IMR-90 (cell line): ENCODE data around the gene XRCC3. TPM values are rescaled to one million over a fixed set of nuclear protein-coding genes. Genes with fewer than 3 reads are reported as not detected.

Experiments
- ATAC-seq: fragments of 200-7000 bp; cut with Tn5 transposase; 2 replicates; pipeline ENCODE4 v1.9.1; 2020; ENCODE audit warnings: low read depth, mild to moderate bottlenecking, moderate library complexity
- BruUV-seq: library from RNA; stranded (reverse); fragments of 400-500 nt; replicated peaks from 2 replicates; lab custom pipeline; 2021; lab: Mats Ljungman, UMichigan
- CTCF ChIA-PET: fragments of 300-600 bp; formaldehyde crosslinking; extraction: SDS; loops from one replicate; lab custom pipeline; 2021; ENCODE audit warnings: antibody characterized with exemption; lab: Yijun Ruan, JAX
- POLR2A ChIA-PET: fragments of 300-600 bp; sonication (Branson Sonifier 250); formaldehyde crosslinking; loops from one replicate; lab custom pipeline; 2022; ENCODE audit warnings: antibody characterized with exemption; ENCODE audit not compliant: unreplicated experiment; lab: Charles Lee
- DNase-seq: peaks from one replicate; pipeline ENCODE4 v3.0.0; 2013
- H2AFZ ChIP-seq: replicated peaks from 2 replicates; pipeline ENCODE3; 2013; ENCODE audit warnings: low read length, mild to moderate bottlenecking; ENCODE audit not compliant: poor library complexity
- H2AK5ac ChIP-seq: 2 replicates; pipeline ENCODE4 v1.6.1; 2013; ENCODE audit warnings: low read depth, low read length, inconsistent platforms
- H2AK9ac ChIP-seq: replicated peaks from 2 replicates; pipeline ENCODE3; 2013; ENCODE audit warnings: mild to moderate bottlenecking, low read depth, low read length, moderate library complexity; ENCODE audit not compliant: poor library complexity
- H2BK120ac ChIP-seq: 2 replicates; pipeline ENCODE4 v1.6.1; 2013; ENCODE audit warnings: low read depth, low read length, inconsistent platforms
- H2BK15ac ChIP-seq: 3 replicates; pipeline ENCODE4 v1.6.1; 2013; ENCODE audit warnings: low read depth, low read length, inconsistent platforms
- H2BK20ac ChIP-seq: 2 replicates; pipeline ENCODE4 v1.6.1; 2013; ENCODE audit warnings: low read depth, mild to moderate bottlenecking, inconsistent platforms, low read length, moderate library complexity
- H2BK5ac ChIP-seq: 2 replicates; pipeline ENCODE4 v1.6.1; 2013; ENCODE audit warnings: mild to moderate bottlenecking, low read depth, low read length, inconsistent platforms; ENCODE audit not compliant: poor library complexity, severe bottlenecking
- H3K14ac ChIP-seq: replicated peaks from 2 replicates; pipeline ENCODE4 v1.6.1; 2013; ENCODE audit warnings: low read depth, low read length, inconsistent platforms
- H3K18ac ChIP-seq: 2 replicates; pipeline ENCODE4 v1.6.1; 2013; ENCODE audit warnings: low read depth, low read length, control low read depth
- H3K23ac ChIP-seq: 2 replicates; pipeline ENCODE4 v1.6.1; 2013; ENCODE audit warnings: low read depth, low read length, inconsistent platforms
- H3K27ac ChIP-seq: 2 replicates; pipeline ENCODE4 v1.5.1; 2013; ENCODE audit warnings: mild to moderate bottlenecking, control low read depth, low read length; ENCODE audit not compliant: insufficient read depth
- H3K27me3 ChIP-seq: 2 replicates; pipeline ENCODE4 v1.6.1; 2013; ENCODE audit warnings: low read length; ENCODE audit not compliant: control insufficient read depth, insufficient read depth
- H3K36me3 ChIP-seq: 2 replicates; pipeline ENCODE4 v1.6.1; 2013; ENCODE audit warnings: low read length, mixed read lengths; ENCODE audit not compliant: control insufficient read depth, insufficient read depth
- H3K4ac ChIP-seq: 2 replicates; pipeline ENCODE4 v1.6.1; 2013; ENCODE audit warnings: low read depth, low read length, inconsistent platforms
- H3K4me1 ChIP-seq: 2 replicates; pipeline ENCODE4 v1.6.1; 2013; ENCODE audit warnings: low read length, mixed read lengths; ENCODE audit not compliant: control insufficient read depth, insufficient read depth
- H3K4me2 ChIP-seq: 2 replicates; pipeline ENCODE4 v1.6.1; 2013; ENCODE audit warnings: low read depth, mild to moderate bottlenecking, control low read depth, low read length, moderate library complexity
- H3K4me3 ChIP-seq: 2 replicates; pipeline ENCODE4 v1.5.1; 2013; ENCODE audit warnings: low read depth, mild to moderate bottlenecking, control low read depth, low read length, moderate library complexity; ENCODE audit not compliant: insufficient read depth
- H3K56ac ChIP-seq: 2 replicates; pipeline ENCODE4 v1.6.1; 2013; ENCODE audit warnings: low read length, inconsistent platforms; ENCODE audit not compliant: insufficient read depth; ENCODE audit errors: extremely low read depth
- H3K79me1 ChIP-seq, 2 experiments: 2 replicates each; pipeline ENCODE4 v1.6.1; 2013; ENCODE audit warnings: low read length in 2 of 2, inconsistent platforms in 1 of 2, low read depth in 1 of 2
- H3K9ac ChIP-seq: 2 replicates; pipeline ENCODE4 v1.6.1; 2013; ENCODE audit warnings: low read depth, low read length, control low read depth
- H3K9me1 ChIP-seq: 2 replicates; pipeline ENCODE4 v1.6.1; 2013; ENCODE audit warnings: low read length, inconsistent platforms; ENCODE audit not compliant: insufficient read depth
- H3K9me3 ChIP-seq: 2 replicates; pipeline ENCODE4 v1.6.1; 2013; ENCODE audit warnings: low read length; ENCODE audit not compliant: control insufficient read depth, insufficient read depth
- H4K20me1 ChIP-seq: 2 replicates; pipeline ENCODE4 v1.6.1; 2013; ENCODE audit warnings: low read length, inconsistent platforms; ENCODE audit not compliant: insufficient read depth
- H4K5ac ChIP-seq: 2 replicates; pipeline ENCODE4 v1.6.1; 2013; ENCODE audit warnings: mild to moderate bottlenecking, low read depth, low read length, control low read depth
- H4K8ac ChIP-seq, 2 experiments: 2 replicates each; pipeline ENCODE4 v1.6.1; 2013; ENCODE audit warnings: low read depth in 2 of 2, low read length in 2 of 2, control low read depth in 1 of 2, inconsistent platforms in 1 of 2
- H4K91ac ChIP-seq: 2 replicates; pipeline ENCODE4 v1.6.1; 2013; ENCODE audit warnings: low read depth, low read length, inconsistent platforms; ENCODE audit not compliant: insufficient read depth
- BHLHE40 ChIP-seq: fragments of 150-350 bp; IDR thresholded peaks from 2 replicates; pipeline ENCODE4 v1.6.1; 2016; ENCODE audit warnings: mild to moderate bottlenecking, low read depth, low read length
- CEBPB ChIP-seq: IDR thresholded peaks from 2 replicates; pipeline ENCODE4 v1.6.1; 2012; ENCODE audit warnings: low read depth, low read length, improper control_type of control experiment
- CHD1 ChIP-seq: IDR thresholded peaks from 2 replicates; pipeline ENCODE4 v1.6.1; 2012; ENCODE audit warnings: low read depth, low read length, improper control_type of control experiment
- FOS ChIP-seq: fragments of 150-350 bp; IDR thresholded peaks from 2 replicates; pipeline ENCODE4 v1.6.1; 2016; ENCODE audit warnings: low read depth, low read length
- MAFK ChIP-seq: IDR thresholded peaks from 2 replicates; pipeline ENCODE4 v1.6.1; 2012; ENCODE audit warnings: low read depth, low read length, improper control_type of control experiment
- MAZ ChIP-seq: IDR thresholded peaks from 2 replicates; pipeline ENCODE4 v1.6.1; 2012; ENCODE audit warnings: low read depth, mild to moderate bottlenecking, low read length, improper control_type of control experiment, moderate library complexity, borderline replicate concordance
- MXI1 ChIP-seq: IDR thresholded peaks from 2 replicates; pipeline ENCODE4 v1.6.1; 2012; ENCODE audit warnings: low read depth, mild to moderate bottlenecking, low read length, moderate library complexity, borderline replicate concordance
- NFE2L2 ChIP-seq: fragments of 150-350 bp; IDR thresholded peaks from 2 replicates; pipeline ENCODE4 v1.6.1; 2016; ENCODE audit warnings: low read depth, mild to moderate bottlenecking, low read length
- POLR2A ChIP-seq: IDR thresholded peaks from 2 replicates; pipeline ENCODE4 v1.6.1; 2012; ENCODE audit warnings: mild to moderate bottlenecking, low read depth, low read length
- RAD21 ChIP-seq: IDR thresholded peaks from 2 replicates; pipeline ENCODE4 v1.6.1; 2012; ENCODE audit warnings: low read length, improper control_type of control experiment
- RCOR1 ChIP-seq: IDR thresholded peaks from 2 replicates; pipeline ENCODE4 v1.6.1; 2012; ENCODE audit warnings: mild to moderate bottlenecking, low read length, improper control_type of control experiment; ENCODE audit not compliant: insufficient replicate concordance
- RFX5 ChIP-seq: IDR thresholded peaks from 2 replicates; pipeline ENCODE4 v1.8.0; 2012; ENCODE audit warnings: low read depth, mild to moderate bottlenecking, low read length, moderate library complexity
- SMC3 ChIP-seq: fragments of 150-350 bp; IDR thresholded peaks from 2 replicates; pipeline ENCODE4 v1.6.1; 2016; ENCODE audit warnings: low read depth, mild to moderate bottlenecking, antibody characterized with exemption, low read length, moderate library complexity
- WGBS, 2 experiments: methylation state at CpG; one replicate each; pipeline versions ENCODE4 v1.1.5 to v1.1.7; 2013; ENCODE audit warnings: missing lambda C conversion rate in 2 of 2; ENCODE audit not compliant: insufficient read length in 1 of 2; ENCODE audit errors: extremely low coverage in 2 of 2; 5-methylcytosine and 5-hydroxymethylcytosine counted together
- dilution Hi-C: fragments of 300-500 bp; cut with HindIII; formaldehyde crosslinking; loops from one replicate; pipeline ENCODE4 v1.14.3; 2018; ENCODE audit warnings: low sequenced_read_pairs; ENCODE audit not compliant: unreplicated experiment
- in situ Hi-C: fragments of 300-500 bp; cut with MboI; formaldehyde crosslinking; loops from 3 replicates; pipeline ENCODE4 v1.14.3; 2019; ENCODE audit warnings: low sequenced_read_pairs, inconsistent platforms, mixed read lengths
- intact Hi-C: fragments of 100-400 bp; cut with micrococcal nuclease; formaldehyde crosslinking; loops from 2 replicates; pipeline ENCODE4 v1.10.0; 2022
- polyA plus RNA-seq, 3 experiments: library from polyadenylated mRNA; depleted of rRNA; stranded (reverse); fragments of >200 nt; gene quantifications; 2 replicates each; pipeline ENCODE4 v1.2.3, GENCODE V29; 2012; ENCODE audit warnings: low replicate concordance in 1 of 3
- total RNA-seq: library from RNA; depleted of rRNA; stranded (reverse); fragments of >200 nt; gene quantifications from 2 replicates; pipeline ENCODE4 v1.2.3, GENCODE V29; 2012
- TF ChIP-seq, protein P1 (sequence below): fragments of 150-350 bp; IDR thresholded peaks from 2 replicates; pipeline ENCODE4 v1.6.1; 2017; ENCODE audit warnings: mild to moderate bottlenecking, antibody characterized with exemption, low read length, low read depth
- TF ChIP-seq, protein P2 (sequence below): conservative IDR thresholded peaks from 2 replicates; pipeline ENCODE4 v1.5.1; 2012; ENCODE audit warnings: mild to moderate bottlenecking, low read depth, low read length, improper control_type of control experiment
- TF ChIP-seq, protein P3 (sequence below): fragments of 150-350 bp; IDR thresholded peaks from 2 replicates; pipeline ENCODE4 v1.6.1; 2016; ENCODE audit warnings: low read depth, mild to moderate bottlenecking, low read length, moderate library complexity, borderline replicate concordance

The XRCC3 gene
- total and polyA plus RNA-seq, 2 of the 4 experiments (the other 2 are of a cell fraction) = 8.1 to 9.5 TPM

- H3K23ac ChIP-seq = no peak overlapping the region
- no peak overlapping the region for H3K18ac ChIP-seq
- H3K4me2 ChIP-seq = peak overlapping the region; percentile 30; the same call in 1 of the 2 replicates
- H2AFZ ChIP-seq = peak overlapping the region; percentile 53
- no TSS peak for BruUV-seq
- in situ Hi-C loops (no loop called here), dilution Hi-C loops (no loop called here), intact Hi-C loops (loop anchor here (5.0 kb wide), 1 partner anchor 264 kb away; no protein-coding TSS in a partner anchor)
- no peak overlapping the region for H3K4ac ChIP-seq
- no peak overlapping the region for H4K5ac ChIP-seq
- no peak overlapping the region for H3K9ac ChIP-seq
- H3K27me3 ChIP-seq = no peaks in the 10 kb centered on the region
- H3K56ac ChIP-seq = no peak overlapping the region
- H2BK5ac ChIP-seq = no peak overlapping the region
- H3K4me3 ChIP-seq = no peak overlapping the region
- no peak overlapping the region for H2BK120ac ChIP-seq
- H3K27ac ChIP-seq = no peak overlapping the region
- H2BK20ac ChIP-seq = no peak overlapping the region
- H3K14ac ChIP-seq = no peak overlapping the region
- H3K4me1 ChIP-seq = peaks cover 10% of the 10 kb centered on the region
- no peak overlapping the region for H2AK5ac ChIP-seq
- no peak for ATAC-seq
- H4K20me1 ChIP-seq = peaks cover 59% of the 10 kb centered on the region
- DNase-seq = peak; percentile 87
- CTCF ChIA-PET = no interaction called here
- H3K36me3 ChIP-seq = no peaks in the 10 kb centered on the region
- WGBS, 2 experiments = 19% methylated on average over 9 of the region's 16 CpGs; no CpG with 5 or more reads in 1 of the 2 experiments
- no peak overlapping the region for H4K91ac ChIP-seq
- POLR2A ChIA-PET = no interaction called here
- no peaks in the 10 kb centered on the region for H3K9me3 ChIP-seq
- peaks cover 10% of the 10 kb centered on the region for H3K9me1 ChIP-seq
- peaks cover 31 to 74% of the 10 kb centered on the region in 2 experiments for H3K79me1 ChIP-seq
- H2AK9ac ChIP-seq = peak overlapping the region; percentile 47
- no peak overlapping the region for H2BK15ac ChIP-seq
- no peak overlapping the region for H4K8ac ChIP-seq
- peak; percentile 69; the same call in 1 of the 2 replicates for TF ChIP-seq MXI1
- 0 out of 2 replicates have a peak, but pooled peaks have one; percentile 8 for TF ChIP-seq FOS
- 0 out of 2 replicates have a peak, but pooled peaks have one; percentile 9 for TF ChIP-seq MAZ
- peak; percentile 93 for TF ChIP-seq BHLHE40
- TF ChIP-seq CHD1 = no peak
- no peak for TF ChIP-seq RFX5
- TF ChIP-seq, protein P1, sequence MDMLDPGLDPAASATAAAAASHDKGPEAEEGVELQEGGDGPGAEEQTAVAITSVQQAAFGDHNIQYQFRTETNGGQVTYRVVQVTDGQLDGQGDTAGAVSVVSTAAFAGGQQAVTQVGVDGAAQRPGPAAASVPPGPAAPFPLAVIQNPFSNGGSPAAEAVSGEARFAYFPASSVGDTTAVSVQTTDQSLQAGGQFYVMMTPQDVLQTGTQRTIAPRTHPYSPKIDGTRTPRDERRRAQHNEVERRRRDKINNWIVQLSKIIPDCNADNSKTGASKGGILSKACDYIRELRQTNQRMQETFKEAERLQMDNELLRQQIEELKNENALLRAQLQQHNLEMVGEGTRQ = peak; percentile 66
- no peak for TF ChIP-seq NFE2L2
- no peak for TF ChIP-seq POLR2A
- no peak for TF ChIP-seq RCOR1
- peak; percentile 65 for TF ChIP-seq CEBPB
- TF ChIP-seq, protein P2, sequence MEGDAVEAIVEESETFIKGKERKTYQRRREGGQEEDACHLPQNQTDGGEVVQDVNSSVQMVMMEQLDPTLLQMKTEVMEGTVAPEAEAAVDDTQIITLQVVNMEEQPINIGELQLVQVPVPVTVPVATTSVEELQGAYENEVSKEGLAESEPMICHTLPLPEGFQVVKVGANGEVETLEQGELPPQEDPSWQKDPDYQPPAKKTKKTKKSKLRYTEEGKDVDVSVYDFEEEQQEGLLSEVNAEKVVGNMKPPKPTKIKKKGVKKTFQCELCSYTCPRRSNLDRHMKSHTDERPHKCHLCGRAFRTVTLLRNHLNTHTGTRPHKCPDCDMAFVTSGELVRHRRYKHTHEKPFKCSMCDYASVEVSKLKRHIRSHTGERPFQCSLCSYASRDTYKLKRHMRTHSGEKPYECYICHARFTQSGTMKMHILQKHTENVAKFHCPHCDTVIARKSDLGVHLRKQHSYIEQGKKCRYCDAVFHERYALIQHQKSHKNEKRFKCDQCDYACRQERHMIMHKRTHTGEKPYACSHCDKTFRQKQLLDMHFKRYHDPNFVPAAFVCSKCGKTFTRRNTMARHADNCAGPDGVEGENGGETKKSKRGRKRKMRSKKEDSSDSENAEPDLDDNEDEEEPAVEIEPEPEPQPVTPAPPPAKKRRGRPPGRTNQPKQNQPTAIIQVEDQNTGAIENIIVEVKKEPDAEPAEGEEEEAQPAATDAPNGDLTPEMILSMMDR = no peak
- no peak for TF ChIP-seq MAFK
- TF ChIP-seq, protein P3, sequence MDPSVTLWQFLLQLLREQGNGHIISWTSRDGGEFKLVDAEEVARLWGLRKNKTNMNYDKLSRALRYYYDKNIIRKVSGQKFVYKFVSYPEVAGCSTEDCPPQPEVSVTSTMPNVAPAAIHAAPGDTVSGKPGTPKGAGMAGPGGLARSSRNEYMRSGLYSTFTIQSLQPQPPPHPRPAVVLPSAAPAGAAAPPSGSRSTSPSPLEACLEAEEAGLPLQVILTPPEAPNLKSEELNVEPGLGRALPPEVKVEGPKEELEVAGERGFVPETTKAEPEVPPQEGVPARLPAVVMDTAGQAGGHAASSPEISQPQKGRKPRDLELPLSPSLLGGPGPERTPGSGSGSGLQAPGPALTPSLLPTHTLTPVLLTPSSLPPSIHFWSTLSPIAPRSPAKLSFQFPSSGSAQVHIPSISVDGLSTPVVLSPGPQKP = no peak
- TF ChIP-seq SMC3 = no peak
- no peak for TF ChIP-seq RAD21
Observed at GRCh38 chr14:103718572-103718971, 3.3 kb upstream of the XRCC3 start.
